K562 (cell line): ENCODE measurements around the gene MACROD2. TPM values are rescaled to one million over a fixed set of nuclear protein-coding genes. Genes with fewer than 3 reads are reported as not detected.

ENCODE experiments used
- ATAC-seq: fragments of 200-7000 bp; cut with Tn5 transposase; 3 replicates; pipeline ENCODE4 v1.9.1; 2020; ENCODE audit warnings: moderate library complexity
- BruUV-seq: library from RNA; stranded (reverse); fragments of 400-500 nt; replicated peaks from 2 replicates; lab custom pipeline; 2021; lab: Mats Ljungman, UMichigan
- CTCF ChIA-PET: fragments of 300-600 bp; formaldehyde crosslinking; extraction: SDS; loops from one replicate; lab custom pipeline; 2021; ENCODE audit warnings: low intra/inter-chr PET ratio; lab: Yijun Ruan, JAX
- POLR2A ChIA-PET: fragments of 300-600, 350-650 bp; sonication (Branson Sonifier 250); formaldehyde crosslinking; extraction: SDS; loops from one replicate; lab custom pipeline; 2021; ENCODE audit warnings: antibody characterized with exemption, inconsistent platforms; lab: Yijun Ruan, JAX
- DNase-seq, 4 experiments: peaks; one replicate each; pipeline versions ENCODE4 v3.0.0 to v3.0.0-alpha.2; 2011 to 2018; ENCODE audit warnings: low spot score in 3 of 4, mixed read lengths in 3 of 4; ENCODE audit errors: extremely low read depth in 1 of 4
- FAIRE-seq: peaks from 2 replicates; lab custom pipeline; 2011; peaks lifted over from hg19 to GRCh38; lab: Jason Lieb, UNC
- H2AFZ ChIP-seq: 2 replicates; pipeline ENCODE4 v1.6.0; 2011; ENCODE audit warnings: low read depth, low read length, control low read depth, inconsistent platforms
- H3K27ac ChIP-seq: fragments of 200-600 bp; 3 replicates; pipeline ENCODE4 v1.8.0; 2011; ENCODE audit warnings: low read depth, mild to moderate bottlenecking, control low read depth, inconsistent platforms, low read length, moderate library complexity, mixed read lengths; ENCODE audit errors: extremely low read depth
- H3K27me3 ChIP-seq, 2 experiments: fragments of 300-600 bp in 1 of 2; 2 replicates in 1 of 2; 3 replicates in 1 of 2; pipeline versions ENCODE4 v1.6.0 to v1.8.0; 2011; ENCODE audit warnings: inconsistent platforms in 2 of 2, low read length in 2 of 2, mild to moderate bottlenecking in 1 of 2, mixed read lengths in 1 of 2, moderate library complexity in 1 of 2; ENCODE audit not compliant: control insufficient read depth in 2 of 2, insufficient read depth in 2 of 2
- H3K36me3 ChIP-seq: fragments of 300-600 bp; 3 replicates; pipeline ENCODE4 v1.8.0; 2011; ENCODE audit warnings: mild to moderate bottlenecking, low read length, inconsistent platforms; ENCODE audit not compliant: control insufficient read depth, insufficient read depth
- H3K4me1 ChIP-seq, 2 experiments: fragments of 200-600 bp in 1 of 2; replicated peaks in 1 of 2; 2 replicates in 1 of 2; 3 replicates in 1 of 2; pipeline versions ENCODE4 v1.5.1 to v1.8.0; 2011; ENCODE audit warnings: inconsistent platforms in 2 of 2, low read length in 2 of 2, mild to moderate bottlenecking in 1 of 2, mixed read lengths in 1 of 2, moderate library complexity in 1 of 2; ENCODE audit not compliant: control insufficient read depth in 2 of 2, insufficient read depth in 2 of 2
- H3K4me2 ChIP-seq: 2 replicates; pipeline ENCODE4 v1.6.1; 2011; ENCODE audit warnings: low read length, control low read depth, inconsistent platforms, mixed read lengths; ENCODE audit not compliant: insufficient read depth
- H3K4me3 ChIP-seq: fragments of 200-600 bp; sonication (generic), shearing (Covaris generic); 2 replicates; pipeline ENCODE4 v1.5.1; 2016; ENCODE audit warnings: control low read depth, inconsistent platforms
- H3K79me2 ChIP-seq: fragments of 200-600 bp; 3 replicates; pipeline ENCODE4 v1.8.0; 2011; ENCODE audit warnings: low read length, inconsistent platforms; ENCODE audit not compliant: control insufficient read depth, insufficient read depth
- H3K9ac ChIP-seq, 2 experiments: 2 replicates each; pipeline versions ENCODE4 v1.6.0 to v1.6.1; 2011; ENCODE audit warnings: low read depth in 2 of 2, low read length in 2 of 2, control low read depth in 1 of 2, inconsistent platforms in 1 of 2, mild to moderate bottlenecking in 1 of 2, mixed read lengths in 1 of 2; ENCODE audit not compliant: insufficient read depth in 1 of 2
- H3K9me1 ChIP-seq: one replicate; pipeline ENCODE4 v1.6.0; 2011; ENCODE audit warnings: inconsistent platforms, mild to moderate bottlenecking, low read length, moderate library complexity; ENCODE audit not compliant: control insufficient read depth, insufficient read depth
- H3K9me3 ChIP-seq: replicated peaks from 2 replicates; pipeline ENCODE4 v1.5.1; 2011; ENCODE audit warnings: low read depth, low read length, inconsistent platforms; ENCODE audit not compliant: control insufficient read depth, insufficient read depth
- H4K20me1 ChIP-seq: replicated peaks from 2 replicates; pipeline ENCODE4 v1.6.1; 2011; ENCODE audit warnings: low read length, inconsistent platforms, mixed read lengths; ENCODE audit not compliant: control insufficient read depth, insufficient read depth
- CHD4 ChIP-seq: fragments of 200-600 bp; sonication (generic); IDR thresholded peaks from 3 replicates; pipeline ENCODE4 v1.6.1; 2012; ENCODE audit warnings: low read depth, mild to moderate bottlenecking, mixed read lengths, low read length, inconsistent platforms; ENCODE audit not compliant: insufficient read depth, insufficient replicate concordance, poor library complexity, severe bottlenecking
- EZH2 ChIP-seq: IDR thresholded peaks from 2 replicates; pipeline ENCODE4 v1.6.1; 2012; ENCODE audit warnings: low read depth, mild to moderate bottlenecking, inconsistent platforms, low read length, borderline replicate concordance
- GATA2 ChIP-seq: sonication (generic); formaldehyde crosslinking; IDR thresholded peaks from 2 replicates; pipeline ENCODE4 v1.4.0; 2020; ENCODE audit warnings: mild to moderate bottlenecking, missing genetic modification reagents
- IRF9 ChIP-seq: fragments of 450-650 bp; IDR thresholded peaks from 2 replicates; pipeline ENCODE4 v1.6.1; 2016; ENCODE audit warnings: missing biosample characterization, missing genetic modification characterization
- KHSRP ChIP-seq: fragments of 450-650 bp; IDR thresholded peaks from 2 replicates; pipeline ENCODE4 v1.6.1; 2017
- MTF1 ChIP-seq: fragments of 250-450 bp; sonication (Bioruptor Pico); IDR thresholded peaks from 2 replicates; pipeline ENCODE4 v1.9.0; 2021; ENCODE audit warnings: moderate library complexity, mild to moderate bottlenecking, inconsistent platforms, borderline replicate concordance
- RBM14 ChIP-seq: fragments of 200-400 bp; formaldehyde crosslinking; IDR thresholded peaks from 2 replicates; pipeline ENCODE4 v1.6.1; 2018; ENCODE audit warnings: low read depth, mild to moderate bottlenecking, low read length, moderate library complexity, borderline replicate concordance; ENCODE audit not compliant: insufficient read depth
- ZBTB8A ChIP-seq: fragments of 450-650 bp; IDR thresholded peaks from 2 replicates; pipeline ENCODE4 v1.6.1; 2018; ENCODE audit warnings: mild to moderate bottlenecking, moderate library complexity; ENCODE audit not compliant: partially characterized antibody
- ZNF76 ChIP-seq: fragments of 250-450 bp; sonication (Bioruptor Pico); IDR thresholded peaks from 2 replicates; pipeline ENCODE4 v1.4.0; 2020; ENCODE audit warnings: mild to moderate bottlenecking, moderate library complexity, borderline replicate concordance
- WGBS: fragments of 100-300 bp; shearing (Covaris generic); methylation state at CpG from one replicate; pipeline ENCODE4 v1.1.6; 2016; ENCODE audit warnings: low coverage, mixed read lengths; ENCODE audit not compliant: insufficient coverage; ENCODE audit errors: missing lambda C conversion rate; 5-methylcytosine and 5-hydroxymethylcytosine counted together
- in situ Hi-C: fragments of 300-500 bp; cut with MboI; formaldehyde crosslinking; loops from 4 replicates; pipeline ENCODE4 v1.15.0; 2018; ENCODE audit warnings: inconsistent platforms, mixed read lengths
- intact Hi-C: fragments of 100-400 bp; cut with micrococcal nuclease; formaldehyde crosslinking; loops from 2 replicates; pipeline ENCODE4 v1.14.2; 2022
- polyA plus RNA-seq, 8 experiments: library from polyadenylated mRNA; depleted of rRNA in 4 of 8; stranded (reverse) in 5 of 8; unstranded in 3 of 8; fragments of >200 nt; fragmentation: Nextera tagmentation in 2 of 8; fragmentation: Illumina TruSeq in 1 of 8; extraction: Ambion mirVana in 2 of 8; extraction: Trizol in 1 of 8; gene quantifications; 2 replicates each; pipeline versions ENCODE4 v1.2.1 to v1.2.3, GENCODE V29; 2011 to 2014; ENCODE audit warnings: inconsistent platforms in 1 of 8, missing spikeins in 1 of 8
- total RNA-seq, 7 experiments: library from RNA; depleted of rRNA in 6 of 7; stranded (reverse); fragments of >200 nt in 6 of 7; fragmentation: Illumina TruSeq in 2 of 7; extraction: Trizol in 2 of 7; gene quantifications; 2 replicates each; pipeline versions ENCODE4 v1.2.1 to v1.2.3, GENCODE V29; 2011 to 2021; ENCODE audit warnings: low replicate concordance in 1 of 7

MACROD2 gene
- total and polyA plus RNA-seq, 9 of the 15 experiments (the other 6 are each of a cell fraction or from before 2014, with no cell fraction given), result not detected

GRCh38 chr20:14959506-14960475 lies 964.5 kb downstream of the MACROD2 start (continued):
- TF ChIP-seq IRF9 (tag) (no peak), GATA2 (CRISPR knock-in tag) (no peak)

- Histone ChIP-seq H2AFZ (no peak overlapping the region), H3K36me3 (no peaks in the 10 kb centered on the region), H3K4me2 (no peak overlapping the region), H3K27me3 (no peaks in the 10 kb centered on the region), H3K27ac (no peak overlapping the region), H3K9me3 (no peaks in the 10 kb centered on the region), H3K9me1 (no peaks in the 10 kb centered on the region), H3K79me2 (no peaks in the 10 kb centered on the region), H3K4me1 (no peaks in the 10 kb centered on the region), H3K4me3 (no peak overlapping the region), H3K9ac (no peak overlapping the region), H4K20me1 (no peaks in the 10 kb centered on the region)
- DNase-seq (no peak), FAIRE-seq (no peak), ATAC-seq (no peak)
- ChIA-PET POLR2A (no interaction called here), CTCF (interaction anchor here (0.6 kb wide), 1 partner anchor 348 kb away, joined by 3 read pairs; no protein-coding TSS in a partner anchor)
- in situ Hi-C loops (no loop called here), intact Hi-C loops (no loop called here)
- BruUV-seq, result no TSS peak
- TF ChIP-seq ZBTB8A (no peak), EZH2 (no peak), ZNF76 (no peak), CHD4 (no peak), RBM14 (no peak), MTF1 (CRISPR knock-in tag) (no peak), KHSRP (no peak)
- WGBS, result 0% methylated on average over 3 of the region's 3 CpGs
These were observed 965.5 kb downstream of the MACROD2 start for GRCh38 chr20:14960831-14961230.
